Activated T-helper 17 cell treated with anti-CD3 and anti-CD28 coated beads, Interleukin-2, amount 50 U/mL, for 72 hours (primary cell): Measurements from ENCODE around the gene MPP3. TPM values are rescaled to one million over a fixed set of nuclear protein-coding genes. Genes with fewer than 3 reads are reported as not detected.
A peak's percentile ranks its signal among the peaks of the same experiment; 100 is the strongest.

Source experiments
- ATAC-seq: fragments of 150-1000 bp; cut with Tn5 transposase; replicated peaks from 2 replicates; pipeline ENCODE4 v1.10.0; 2021; ENCODE audit warnings: mild to moderate bottlenecking, moderate library complexity
- H3K27ac Mint-ChIP-seq: one replicate; pipeline ENCODE4 v1.8.0; 2022; ENCODE audit warnings: mixed read lengths
- H3K27me3 Mint-ChIP-seq: one replicate; pipeline ENCODE4 v1.8.0; 2022; ENCODE audit warnings: mixed read lengths
- H3K36me3 Mint-ChIP-seq: one replicate; pipeline ENCODE4 v1.8.0; 2022; ENCODE audit warnings: low read depth, mild to moderate bottlenecking, mixed read lengths
- H3K4me1 Mint-ChIP-seq: one replicate; pipeline ENCODE4 v1.8.0; 2022; ENCODE audit warnings: mixed read lengths
- H3K4me3 Mint-ChIP-seq: one replicate; pipeline ENCODE4 v1.8.0; 2022; ENCODE audit warnings: mild to moderate bottlenecking, mixed read lengths
- H3K9me3 Mint-ChIP-seq: one replicate; pipeline ENCODE4 v1.8.0; 2022; ENCODE audit warnings: mixed read lengths
- total RNA-seq, 2 donors: library from RNA; stranded (reverse); gene quantifications; one replicate each; pipeline ENCODE4 v1.2.3, GENCODE V29; 2022

Gene MPP3
- total RNA-seq, 2 donors from 2014 or later, result 0.43 to 0.58 TPM

- no peaks in the 10 kb centered on the region for H3K36me3 Mint-ChIP-seq
Measured at GRCh38 chr17:43788540-43788939, 44.4 kb downstream of the MPP3 start.

GRCh38 chr17:43787728-43788127 lies 45.2 kb downstream of the MPP3 start:
- peaks cover 12% of the 10 kb centered on the region for H3K4me1 Mint-ChIP-seq
- no peaks in the 10 kb centered on the region for H3K36me3 Mint-ChIP-seq
- peaks cover 13% of the 10 kb centered on the region for H3K27me3 Mint-ChIP-seq
- H3K27ac Mint-ChIP-seq, result no peak overlapping the region
- no peaks in the 10 kb centered on the region for H3K9me3 Mint-ChIP-seq
- no peak overlapping the region for H3K4me3 Mint-ChIP-seq
- no peak for ATAC-seq

More at GRCh38 chr17:43788540-43788939, 44.4 kb downstream of the MPP3 start:
- Mint-ChIP-seq H3K9me3 (no peaks in the 10 kb centered on the region), H3K4me3 (no peak overlapping the region), H3K4me1 (peaks cover 12% of the 10 kb centered on the region), H3K27me3 (peaks cover 7% of the 10 kb centered on the region), H3K27ac (no peak overlapping the region)
- ATAC-seq, result no peak

- peak; percentile 72 for ATAC-seq
- H3K9me3 Mint-ChIP-seq, result no peaks in the 10 kb centered on the region
- no peaks in the 10 kb centered on the region for H3K36me3 Mint-ChIP-seq
Measured at GRCh38 chr17:43784628-43785101, 48.3 kb downstream of the MPP3 start.

GRCh38 chr17:43784068-43784467 lies 48.9 kb downstream of the MPP3 start:
- Mint-ChIP-seq H3K4me3 (no peak overlapping the region), H3K27me3 (peaks cover 26% of the 10 kb centered on the region), H3K4me1 (peaks cover 5% of the 10 kb centered on the region), H3K36me3 (no peaks in the 10 kb centered on the region), H3K9me3 (no peaks in the 10 kb centered on the region), H3K27ac (no peak overlapping the region)
- ATAC-seq, result peak; percentile 27

More at GRCh38 chr17:43784628-43785101, 48.3 kb downstream of the MPP3 start:
- no peak overlapping the region for H3K4me3 Mint-ChIP-seq
- peaks cover 5% of the 10 kb centered on the region for H3K4me1 Mint-ChIP-seq
- peak overlapping the region; percentile 2 for H3K27ac Mint-ChIP-seq
- H3K27me3 Mint-ChIP-seq, result peaks cover 26% of the 10 kb centered on the region

GRCh38 chr17:43782913-43783680 lies 49.8 kb downstream of the MPP3 start:
- H3K4me3 Mint-ChIP-seq, result no peak overlapping the region
- H3K4me1 Mint-ChIP-seq, result peaks cover 5% of the 10 kb centered on the region
- H3K9me3 Mint-ChIP-seq, result no peaks in the 10 kb centered on the region
- H3K27ac Mint-ChIP-seq, result no peak overlapping the region
- ATAC-seq, result no peak
- H3K36me3 Mint-ChIP-seq, result no peaks in the 10 kb centered on the region
- peaks cover 24% of the 10 kb centered on the region for H3K27me3 Mint-ChIP-seq

- no peaks in the 10 kb centered on the region for H3K36me3 Mint-ChIP-seq
- H3K27me3 Mint-ChIP-seq, result peaks cover 23% of the 10 kb centered on the region
- H3K4me3 Mint-ChIP-seq, result peak within 1 kb of the TSS; percentile 75
- ATAC-seq, result no peak
- H3K4me1 Mint-ChIP-seq, result peaks cover 5% of the 10 kb centered on the region
- no peaks in the 10 kb centered on the region for H3K9me3 Mint-ChIP-seq
- no peak within 1 kb of the TSS for H3K27ac Mint-ChIP-seq
Measured at GRCh38 chr17:43780135-43780534, 52.8 kb downstream of the MPP3 start, which contains the start of gene CFAP97D1. CFAP97D1 (plus strand) TSS chr17:43780435; CDS start chr17:43780463, 28 bp downstream.

- Mint-ChIP-seq H3K27ac (no peak overlapping the region), H3K4me1 (no peaks in the 10 kb centered on the region), H3K9me3 (no peaks in the 10 kb centered on the region), H3K27me3 (peaks cover 23% of the 10 kb centered on the region), H3K4me3 (peak overlapping the region; percentile 75), H3K36me3 (peaks cover 4% of the 10 kb centered on the region)
- ATAC-seq, result peak; percentile 9
Measured at GRCh38 chr17:43779145-43780125, 53.5 kb downstream of the MPP3 start.

- H3K36me3 Mint-ChIP-seq, result peaks cover 13% of the 10 kb centered on the region
- ATAC-seq, result peak; percentile 98
- peak within 1 kb of the TSS; percentile 82 for H3K27ac Mint-ChIP-seq
- no peaks in the 10 kb centered on the region for H3K9me3 Mint-ChIP-seq
- peaks cover 18% of the 10 kb centered on the region for H3K27me3 Mint-ChIP-seq
- no peaks in the 10 kb centered on the region for H3K4me1 Mint-ChIP-seq
- peak within 1 kb of the TSS; percentile 75 for H3K4me3 Mint-ChIP-seq
Measured at GRCh38 chr17:43778337-43779144, 54.4 kb downstream of the MPP3 start, which contains the start of gene DUSP3. DUSP3 (minus strand) TSS chr17:43778977; CDS start chr17:43778924, 53 bp downstream.

- Mint-ChIP-seq H3K27ac (no peak overlapping the region), H3K27me3 (no peaks in the 10 kb centered on the region), H3K4me1 (no peaks in the 10 kb centered on the region), H3K4me3 (no peak overlapping the region), H3K9me3 (no peaks in the 10 kb centered on the region), H3K36me3 (peaks cover 49% of the 10 kb centered on the region)
- no peak for ATAC-seq
Measured at GRCh38 chr17:43774304-43775250, 58.4 kb downstream of the MPP3 start.

- no peak overlapping the region for H3K4me3 Mint-ChIP-seq
- H3K36me3 Mint-ChIP-seq, result peaks cover 52% of the 10 kb centered on the region
- H3K4me1 Mint-ChIP-seq, result no peaks in the 10 kb centered on the region
- no peak for ATAC-seq
- no peak overlapping the region for H3K27ac Mint-ChIP-seq
- H3K27me3 Mint-ChIP-seq, result no peaks in the 10 kb centered on the region
- H3K9me3 Mint-ChIP-seq, result no peaks in the 10 kb centered on the region
Measured at GRCh38 chr17:43772877-43773648, 59.9 kb downstream of the MPP3 start.

GRCh38 chr17:43771463-43771862 lies 61.5 kb downstream of the MPP3 start:
- ATAC-seq, result no peak
- Mint-ChIP-seq H3K27ac (no peak overlapping the region), H3K4me1 (no peaks in the 10 kb centered on the region), H3K9me3 (no peaks in the 10 kb centered on the region), H3K27me3 (no peaks in the 10 kb centered on the region), H3K36me3 (peaks cover 52% of the 10 kb centered on the region), H3K4me3 (no peak overlapping the region)

GRCh38 chr17:43770957-43771356 lies 62.0 kb downstream of the MPP3 start:
- peaks cover 57% of the 10 kb centered on the region for H3K36me3 Mint-ChIP-seq
- no peaks in the 10 kb centered on the region for H3K4me1 Mint-ChIP-seq
- ATAC-seq, result no peak

More at GRCh38 chr17:43770957-43771356, 62.0 kb downstream of the MPP3 start:
- Mint-ChIP-seq H3K27ac (no peak overlapping the region), H3K4me3 (no peak overlapping the region), H3K27me3 (no peaks in the 10 kb centered on the region), H3K9me3 (no peaks in the 10 kb centered on the region)
